ENCODE results near the gene MUC6. TPM values are rescaled to one million over a fixed set of nuclear protein-coding genes. Genes with fewer than 3 reads are reported as not detected.

Gene MUC6
- total RNA-seq, 1 donor from 2014 or later = not detected

GRCh38 chr11:1039481-1040427 is 3.2 kb upstream of the MUC6 start:
- FAIRE-seq = no peak
- DNase-seq (ENCODE audit: low spot score in 2 of 2) = no peak

DNA sequence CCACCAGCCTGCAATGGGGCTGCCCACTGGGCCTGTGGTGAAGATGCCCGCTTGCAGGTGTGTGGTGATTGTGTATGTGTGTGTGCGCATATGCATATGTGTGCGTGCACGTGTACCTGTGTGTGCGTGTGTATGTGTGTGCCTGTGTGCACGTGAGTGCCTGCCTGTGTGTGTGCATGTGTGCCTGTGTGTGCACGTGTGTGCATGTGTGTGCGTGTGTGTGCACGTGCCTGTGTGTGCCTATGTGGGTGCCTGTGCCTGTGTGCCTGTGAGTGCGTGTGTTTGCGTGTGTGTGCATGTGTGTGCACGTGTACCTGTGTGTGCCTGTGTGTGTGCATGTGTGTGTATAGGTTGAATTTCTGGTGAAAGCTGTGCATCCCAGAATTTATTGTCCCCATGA is 2.4 kb upstream of the MUC6 start:
- no peak for DNase-seq (ENCODE audit: low spot score in 2 of 2)
- FAIRE-seq = no peak

DNA sequence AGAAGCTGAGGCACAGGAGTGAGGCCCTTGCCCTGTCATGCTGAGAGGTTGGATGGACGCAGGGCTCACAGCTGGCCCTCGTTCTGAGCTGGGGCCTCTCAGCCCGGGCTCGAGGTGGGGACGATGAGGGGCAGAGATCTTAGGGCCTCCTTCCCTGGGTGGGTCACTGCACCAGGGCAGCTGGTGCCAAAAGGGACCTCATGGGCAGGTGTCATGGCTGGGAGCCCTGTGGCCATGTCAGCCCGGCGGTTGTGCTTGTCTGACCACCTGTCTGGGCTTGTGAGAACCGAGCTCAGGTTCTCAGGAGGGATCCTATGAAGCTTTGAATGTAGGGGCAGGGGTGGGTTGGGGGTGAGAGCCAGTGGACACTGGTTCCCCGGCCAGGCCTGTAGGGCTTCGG is 1.8 kb upstream of the MUC6 start:
- DNase-seq (ENCODE audit: low spot score in 2 of 2) (no peak), FAIRE-seq (no peak)

- DNase-seq (ENCODE audit: low spot score in 2 of 2) (no peak), FAIRE-seq (no peak)
Observed at GRCh38 chr11:1037506-1038055, 1.1 kb upstream of the MUC6 start.

DNA sequence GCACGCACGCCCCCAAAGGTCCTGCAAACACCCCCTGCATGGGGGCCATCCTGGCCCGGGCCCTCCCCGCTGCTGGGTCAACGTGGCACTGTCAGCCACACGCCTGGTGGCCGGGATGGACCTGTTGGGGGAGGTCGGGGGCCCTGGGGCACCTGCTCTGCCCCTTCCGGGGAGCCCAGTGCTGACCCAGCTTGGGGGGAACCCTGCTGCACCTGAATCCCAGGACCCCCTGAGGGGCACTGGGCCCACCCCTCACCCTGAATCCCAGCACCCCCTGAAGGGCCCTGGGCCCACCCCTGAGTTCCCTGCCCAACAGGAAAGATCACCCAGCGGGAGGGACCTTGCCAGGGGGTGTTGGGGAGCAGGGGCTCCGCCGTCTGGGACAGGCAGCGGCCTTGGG is 413 bp upstream of the MUC6 start:
- DNase-seq (ENCODE audit: low spot score in 2 of 2) (no peak), FAIRE-seq (no peak)

DNA sequence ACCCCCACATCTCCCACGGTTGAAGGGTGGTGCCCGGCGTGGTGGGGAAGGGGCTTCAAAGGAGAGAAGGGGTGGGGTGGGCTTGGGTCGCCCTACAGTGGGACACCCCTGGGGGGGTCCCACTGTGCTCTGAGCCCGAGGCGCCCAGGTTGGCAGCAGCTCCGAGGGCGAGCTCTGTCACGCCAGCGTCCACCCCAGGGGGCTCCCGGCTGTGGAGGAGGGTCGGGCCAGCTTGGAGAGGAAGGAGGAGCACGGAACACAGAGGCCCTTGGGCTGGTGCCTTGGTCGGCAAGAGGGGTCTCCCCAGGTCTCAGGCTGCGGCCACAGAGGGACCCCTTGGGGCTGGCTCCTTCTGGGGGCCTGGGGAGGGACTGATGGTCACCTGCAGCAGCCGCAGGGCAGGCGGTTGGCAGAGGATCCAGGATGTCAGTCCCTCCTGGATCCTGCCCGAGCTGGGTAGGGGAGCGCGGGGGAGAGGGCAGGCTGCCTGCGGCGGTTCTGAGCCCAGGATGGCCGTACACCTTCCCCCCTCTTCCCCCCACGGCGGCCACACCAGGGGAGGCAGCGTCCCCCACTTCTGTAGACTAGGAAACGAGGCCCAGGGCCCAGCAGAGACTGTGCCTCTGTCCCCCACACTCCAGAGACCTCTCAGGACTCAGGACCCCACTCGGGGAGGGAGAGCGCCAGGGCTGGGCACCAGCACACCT is 788 bp downstream of the MUC6 start:
- DNase-seq (ENCODE audit: low spot score in 2 of 2) (no peak), FAIRE-seq (no peak)

- DNase-seq (ENCODE audit: low spot score in 2 of 2) (no peak), FAIRE-seq (no peak)
Observed at GRCh38 chr11:1034456-1035295, 1.8 kb downstream of the MUC6 start.

- DNase-seq (ENCODE audit: low spot score in 2 of 2) = no peak
- FAIRE-seq = no peak
Observed at GRCh38 chr11:1034001-1034400, 2.5 kb downstream of the MUC6 start.

DNA sequence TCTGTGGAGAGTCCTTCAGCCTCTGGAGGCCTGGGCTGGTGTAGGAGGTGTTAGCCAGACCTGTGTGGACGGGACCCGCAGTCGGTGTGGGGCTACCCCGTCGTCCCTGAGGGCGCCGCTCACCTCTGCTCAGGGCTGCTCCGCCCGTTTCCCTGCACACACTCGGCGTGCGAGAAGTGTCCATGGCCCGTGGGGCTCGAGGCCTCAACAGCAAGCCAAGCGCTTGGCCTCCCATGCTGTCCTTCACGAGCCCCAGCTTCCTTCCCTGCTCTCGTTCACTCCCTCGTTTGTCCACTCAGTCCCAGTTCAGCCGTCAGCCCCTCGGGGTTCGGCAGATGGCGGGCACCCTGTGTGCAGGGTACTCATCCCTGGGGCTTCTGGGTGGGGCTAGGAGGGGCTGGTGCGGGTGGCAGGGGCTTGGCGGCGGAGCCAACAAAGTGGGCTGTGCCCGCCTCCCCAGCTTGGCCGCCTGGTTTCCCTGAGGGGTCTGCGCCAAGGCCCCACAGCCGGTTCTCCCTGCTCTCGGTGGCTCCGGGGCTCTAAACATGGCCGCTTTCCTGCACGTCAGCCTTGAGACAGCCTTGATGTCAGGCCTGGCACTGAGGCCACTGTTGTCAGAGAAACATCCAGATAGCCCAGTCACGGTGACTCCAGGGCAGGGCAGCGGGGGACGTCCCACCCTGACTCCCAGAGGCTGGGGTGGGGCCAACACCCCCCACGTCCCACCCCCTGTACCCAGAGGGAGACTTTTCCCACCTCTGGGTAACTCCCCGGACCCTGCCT is 3.3 kb downstream of the MUC6 start:
- DNase-seq (ENCODE audit: low spot score in 2 of 2) (no peak), FAIRE-seq (no peak)

DNA sequence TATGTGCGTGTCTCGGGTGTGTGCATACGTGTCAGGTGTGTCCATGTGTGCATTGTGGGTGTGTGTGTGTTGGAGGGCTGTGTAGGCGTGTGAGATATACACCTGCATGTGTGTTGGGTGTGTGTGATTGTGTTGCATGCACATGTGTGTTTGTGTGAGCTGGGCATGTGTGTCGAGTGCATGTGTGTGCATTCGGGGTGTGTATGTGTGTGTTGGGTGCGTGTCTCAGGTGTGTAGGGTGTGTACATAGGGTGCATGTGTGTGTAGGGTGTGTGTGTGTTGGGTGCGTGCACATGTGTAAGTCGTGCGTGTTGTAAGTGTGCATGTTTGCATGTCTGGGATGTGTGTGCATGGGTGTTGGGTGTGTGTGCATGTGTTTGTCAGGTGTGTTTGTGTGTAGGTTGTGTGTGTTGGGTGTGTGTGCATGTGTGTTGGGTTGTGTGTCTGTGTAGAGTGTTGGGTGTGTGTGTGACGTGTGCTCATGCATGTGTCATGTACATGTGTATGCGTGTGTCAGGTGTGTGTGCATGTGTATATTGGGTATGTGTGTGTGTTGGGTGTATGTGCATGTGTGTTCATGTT is 4.1 kb downstream of the MUC6 start:
- FAIRE-seq = no peak

GRCh38 chr11:1031121-1031899 is 5.2 kb downstream of the MUC6 start:
- no peak for DNase-seq (ENCODE audit: low spot score in 2 of 2)
- FAIRE-seq = no peak

More for the DNA sequence above, 4.1 kb downstream of the MUC6 start:
- DNase-seq (ENCODE audit: low spot score in 2 of 2) = no peak

DNA sequence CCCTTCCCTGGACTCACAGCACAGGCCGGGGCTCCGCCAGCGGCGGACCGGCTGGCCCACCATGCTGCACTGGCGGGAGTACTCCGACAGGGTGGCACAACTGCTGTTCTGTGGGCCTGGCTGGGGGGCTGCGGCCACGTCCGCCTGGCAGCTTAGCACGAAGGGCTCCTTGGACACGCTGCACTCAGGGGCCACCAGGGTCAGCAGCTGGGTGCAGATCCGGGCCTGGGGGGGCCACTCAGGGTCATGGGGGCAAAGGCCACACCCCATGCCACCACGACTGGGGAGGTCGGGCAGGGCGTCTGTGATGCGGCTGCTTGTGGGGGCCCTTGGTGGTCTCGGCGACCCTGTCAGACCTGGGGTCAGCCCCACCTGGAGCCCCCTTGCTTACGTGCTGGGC is 6.0 kb downstream of the MUC6 start:
- DNase-seq (ENCODE audit: low spot score in 2 of 2) (no peak), FAIRE-seq (no peak)

DNA sequence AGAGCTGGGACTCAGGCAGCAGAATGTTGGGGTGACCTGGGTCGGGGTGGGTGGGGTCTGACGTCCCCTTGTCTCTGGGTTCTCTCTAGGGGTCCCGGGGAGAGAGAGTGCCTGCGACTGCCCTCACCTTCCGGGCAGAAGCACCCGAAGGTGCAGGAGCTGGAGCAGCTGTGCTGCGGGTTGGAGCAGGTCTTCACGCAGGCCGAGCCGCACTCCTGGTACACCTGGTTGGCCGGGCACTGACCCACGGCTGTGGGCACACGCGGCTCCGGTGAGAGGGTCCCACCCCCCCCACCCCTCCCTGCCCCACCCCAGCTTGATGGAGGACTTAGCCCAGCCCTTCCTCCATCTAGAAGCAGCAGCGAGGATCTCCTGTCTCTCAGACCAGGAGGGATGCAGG is 6.4 kb downstream of the MUC6 start:
- DNase-seq (ENCODE audit: low spot score in 2 of 2) (no peak), FAIRE-seq (no peak)

DNA sequence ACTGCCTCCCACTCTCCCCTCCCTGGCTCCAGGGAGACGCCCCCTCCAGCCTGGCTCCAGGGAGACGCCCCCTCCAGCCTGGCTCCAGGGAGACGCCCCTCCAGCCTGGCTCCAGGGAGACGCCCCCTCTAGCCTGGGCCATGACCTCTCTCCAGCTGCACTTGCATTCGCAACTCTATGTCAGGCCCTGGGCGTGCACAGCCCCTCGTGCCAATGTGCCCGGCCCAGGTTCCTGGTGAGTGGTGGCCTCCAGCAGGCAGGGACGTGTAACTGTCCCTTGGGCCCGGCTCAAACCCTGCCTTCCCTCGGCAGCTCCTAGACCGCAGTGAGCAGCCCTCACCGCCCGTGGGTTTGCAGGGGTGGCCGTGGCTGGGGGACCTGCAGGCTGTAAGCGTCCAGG is 6.9 kb downstream of the MUC6 start:
- FAIRE-seq = no peak
- no peak for DNase-seq (ENCODE audit: low spot score in 2 of 2)

DNA sequence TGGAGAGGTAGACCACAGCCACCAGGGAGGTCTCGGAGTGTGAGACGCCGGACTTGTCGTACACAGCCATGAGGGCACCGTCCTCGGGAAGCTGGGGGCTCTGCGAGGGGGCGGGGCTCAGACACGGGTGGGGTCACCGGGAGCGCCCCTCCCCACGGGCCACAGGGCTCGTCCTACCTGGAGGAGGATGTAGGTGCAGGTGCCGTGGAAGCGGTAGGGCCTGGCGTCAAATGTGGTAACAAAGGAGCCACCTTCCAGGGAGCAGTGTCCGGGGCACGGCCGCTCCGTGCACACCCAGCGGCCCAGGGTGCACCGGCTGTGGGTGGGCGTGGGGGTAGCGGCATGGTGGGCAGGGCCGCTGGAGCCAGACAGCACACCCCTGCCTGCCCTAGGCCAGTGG is 7.5 kb downstream of the MUC6 start:
- FAIRE-seq = no peak
- DNase-seq (ENCODE audit: low spot score in 2 of 2) = no peak

GRCh38 chr11:1028616-1029015 is 7.9 kb downstream of the MUC6 start:
- no peak for FAIRE-seq
- no peak for DNase-seq (ENCODE audit: low spot score in 2 of 2)

DNA sequence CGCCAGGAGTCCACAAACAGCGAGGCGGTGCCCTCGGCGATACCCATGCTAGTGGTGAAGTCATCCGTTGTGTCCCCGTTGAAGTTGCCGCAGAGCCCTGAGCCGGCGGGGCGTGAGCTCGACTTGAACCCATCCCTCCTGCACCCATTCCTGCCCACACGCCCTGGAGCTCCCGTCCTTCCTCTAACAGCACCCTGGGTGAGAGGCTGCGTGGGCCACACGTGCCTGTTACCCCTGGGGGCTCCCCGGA is 8.3 kb downstream of the MUC6 start:
- FAIRE-seq = no peak

GRCh38 chr11:1027483-1028290 is 8.8 kb downstream of the MUC6 start:
- FAIRE-seq (no peak), DNase-seq (ENCODE audit: low spot score in 2 of 2) (no peak)

More for the DNA sequence above, 8.3 kb downstream of the MUC6 start:
- no peak for DNase-seq (ENCODE audit: low spot score in 2 of 2)
